HG03342 (cell line): ENCODE measurements around the gene SNX1.

Source experiments
- ATAC-seq: cut with Tn5 transposase; IDR thresholded peaks from one replicate; pipeline ENCODE4 v1.9.1; 2021; ENCODE audit warnings: mild to moderate bottlenecking, moderate library complexity; ENCODE audit not compliant: unreplicated experiment

SNX1 gene

DNA sequence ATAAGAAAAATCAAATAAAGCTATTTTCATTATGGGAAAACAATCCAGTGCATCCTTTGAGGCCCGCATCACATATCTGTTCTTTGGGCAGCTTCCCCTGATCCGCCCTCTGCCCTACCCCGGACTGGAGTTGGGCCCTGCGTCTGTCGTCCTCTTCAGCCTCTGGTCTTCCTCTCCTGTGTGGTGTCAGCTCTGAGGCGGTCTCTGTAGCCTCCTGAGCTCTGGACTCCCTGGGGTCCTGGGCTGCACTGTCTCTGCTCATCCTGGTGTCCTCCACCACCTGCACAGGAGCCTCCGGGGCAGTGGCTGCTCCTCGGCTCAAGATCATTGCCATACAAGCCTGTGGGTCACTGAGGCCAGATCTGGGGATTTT is 48.4 kb downstream of the SNX1 start:
- ATAC-seq = no peak

DNA sequence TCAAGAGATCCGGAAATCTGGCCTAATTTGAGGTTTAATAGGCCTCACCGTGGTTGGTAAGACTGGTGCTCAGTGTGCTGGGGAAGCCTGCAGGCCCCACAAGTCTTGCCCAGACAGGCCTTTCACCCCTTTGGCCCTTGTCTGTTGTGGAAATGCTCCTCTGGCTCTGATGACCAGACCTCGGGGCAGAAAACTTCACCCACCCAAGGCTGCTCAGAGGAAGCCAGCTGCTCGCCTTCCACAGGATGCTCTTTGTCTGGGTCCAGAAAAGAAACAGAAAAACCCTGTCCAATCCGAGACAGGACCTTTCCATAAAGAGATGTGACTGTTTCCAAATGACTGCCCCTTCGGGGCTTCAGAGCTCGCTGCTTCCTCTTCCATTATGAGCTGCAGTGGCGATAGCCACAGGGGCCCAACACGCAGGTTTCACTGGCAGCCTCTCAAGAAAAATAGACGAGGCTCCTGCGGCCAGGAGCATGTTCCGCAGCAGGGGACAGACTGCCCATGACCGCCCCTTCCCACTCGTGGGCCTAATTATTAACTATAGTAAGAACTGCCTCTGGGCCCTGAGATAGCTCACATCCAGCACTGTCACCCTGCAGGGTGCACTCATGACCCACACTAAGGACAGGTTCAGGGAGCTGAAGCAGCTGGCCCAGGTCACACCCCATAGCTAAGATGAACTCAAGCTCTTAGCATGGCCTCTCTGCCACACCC is 48.9 kb downstream of the SNX1 start:
- peak; percentile 67 for ATAC-seq

DNA sequence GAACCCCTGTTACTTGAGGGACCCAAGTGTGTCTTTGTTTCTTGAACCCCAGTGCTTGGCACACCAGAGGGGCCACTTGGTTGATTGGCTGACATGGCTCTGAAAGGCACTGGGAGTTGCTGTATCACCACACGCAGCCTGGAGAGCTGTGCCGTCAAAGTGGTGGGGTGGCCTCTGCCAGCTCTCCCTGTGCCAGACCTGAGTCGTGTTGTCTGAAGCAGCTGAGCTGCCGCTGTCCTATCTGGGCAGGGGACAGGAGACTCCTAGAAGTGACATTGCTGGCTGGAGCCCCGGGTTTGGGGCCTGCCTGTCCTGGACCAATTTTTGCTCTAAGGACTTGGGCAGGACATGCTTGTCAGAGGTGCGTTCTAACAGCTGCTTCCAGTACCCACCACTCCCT is 50.3 kb downstream of the SNX1 start:
- no peak for ATAC-seq

DNA sequence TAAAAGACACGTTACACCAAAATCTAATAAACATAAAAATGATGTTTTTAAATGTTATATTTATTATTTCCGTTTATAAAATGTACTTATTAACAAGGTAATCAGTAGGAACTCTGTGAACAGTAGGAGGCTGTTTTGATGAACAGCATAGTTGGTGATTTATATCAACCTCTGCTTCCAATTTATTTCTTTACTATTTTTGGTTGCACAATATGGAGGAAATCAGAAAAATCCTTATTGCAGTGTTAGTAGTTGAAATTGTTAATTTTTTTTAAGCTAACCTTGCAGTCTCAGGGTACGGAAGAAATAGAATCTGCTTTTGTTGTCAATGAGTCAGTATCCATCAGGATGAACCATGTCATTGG is 50.7 kb downstream of the SNX1 start:
- no peak for ATAC-seq

DNA sequence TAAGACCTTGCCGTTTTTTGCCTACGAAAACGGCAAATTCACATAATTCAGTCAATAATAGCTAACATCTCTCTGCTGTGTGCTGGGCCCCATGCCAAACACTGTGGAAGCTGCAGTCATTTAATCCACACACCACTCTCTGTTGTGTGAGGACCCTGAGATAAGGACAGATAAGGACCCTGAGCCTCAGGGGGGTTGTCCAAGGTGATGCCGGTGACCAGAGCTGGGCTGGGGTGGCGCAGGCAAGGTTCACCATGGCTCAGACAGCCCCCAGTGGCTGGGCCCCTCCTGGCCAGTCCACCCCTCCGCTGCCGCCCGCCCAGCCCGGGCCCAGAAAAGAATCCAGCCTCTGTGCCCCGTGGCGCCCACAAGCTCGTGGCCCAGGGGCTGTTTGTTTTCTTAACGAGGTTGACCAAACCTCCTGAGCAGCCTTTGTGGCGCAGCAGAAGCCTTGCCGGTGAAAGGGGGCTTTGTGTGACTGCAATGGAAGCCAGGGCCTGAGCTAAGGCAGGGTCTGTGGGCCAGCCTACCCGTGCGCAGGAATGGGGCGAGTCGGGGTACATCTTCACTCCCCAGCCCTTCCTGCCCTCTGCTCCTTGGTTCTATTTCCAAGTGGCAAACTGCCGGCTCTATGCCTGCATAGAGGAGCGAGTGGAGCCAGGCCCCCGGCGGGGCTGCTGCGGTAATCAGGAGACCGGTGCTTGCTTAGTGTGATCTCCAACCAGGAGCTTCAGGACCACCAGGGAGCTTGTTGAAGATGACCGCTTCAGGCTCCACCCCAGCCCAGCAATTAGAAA is 51.3 kb downstream of the SNX1 start:
- no peak for ATAC-seq

DNA sequence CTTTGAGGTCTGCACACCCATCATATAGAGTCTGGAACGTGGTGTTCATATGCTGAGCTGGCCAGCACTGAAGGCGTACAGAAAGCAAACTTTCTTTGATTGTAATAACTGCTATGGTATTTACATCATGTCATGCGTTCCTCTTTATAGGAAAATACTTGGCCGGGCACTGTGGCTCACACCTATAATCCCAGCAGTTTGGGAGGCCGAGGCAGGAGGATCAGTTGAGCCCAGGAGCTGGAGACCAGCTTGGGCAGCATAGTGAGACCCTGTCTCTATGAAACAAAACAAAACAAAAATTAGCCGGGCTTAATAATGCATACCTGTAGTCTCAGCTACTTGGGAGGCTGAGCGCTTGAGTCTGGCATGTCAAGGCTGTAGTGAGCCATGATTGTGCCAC is 52.4 kb downstream of the SNX1 start:
- ATAC-seq = no peak

DNA sequence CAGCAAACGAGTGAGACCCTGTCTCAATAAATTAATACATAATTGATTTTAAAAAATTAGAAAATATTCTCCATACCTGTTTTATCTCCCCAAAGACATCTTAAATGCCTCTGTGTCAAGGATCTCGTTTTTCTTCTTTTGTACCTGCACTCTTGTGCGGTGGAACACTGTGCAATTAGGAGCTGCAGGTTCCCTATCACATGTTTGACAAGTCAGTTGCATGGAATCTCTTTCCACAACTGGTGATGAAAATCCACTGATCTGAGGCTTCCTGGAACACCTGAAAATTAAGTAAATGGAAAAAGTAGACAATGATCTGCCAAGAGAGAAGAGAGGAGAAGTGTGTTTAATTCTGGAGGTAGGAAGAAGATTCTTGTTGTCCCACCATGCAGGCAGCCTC is 52.8 kb downstream of the SNX1 start:
- no peak for ATAC-seq

DNA sequence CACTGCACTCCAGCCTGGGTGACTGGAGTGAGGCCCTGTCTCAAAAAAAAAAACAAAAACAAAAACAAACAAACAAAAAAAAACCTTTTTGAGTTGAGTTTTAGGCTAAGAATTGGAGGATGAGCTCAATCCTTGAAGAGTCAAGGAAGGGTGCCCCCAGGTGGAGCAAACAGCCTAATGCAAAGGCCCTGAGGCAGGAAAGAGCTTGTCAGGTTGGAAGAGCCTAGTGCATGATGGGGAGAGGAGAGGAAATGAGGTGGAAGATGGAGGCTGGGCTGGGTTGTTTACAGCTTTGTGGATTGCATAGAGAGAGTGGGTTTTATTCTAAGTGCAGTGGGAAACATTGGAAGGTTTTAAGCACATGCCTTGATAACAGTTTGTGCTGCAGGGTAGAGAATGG is 53.6 kb downstream of the SNX1 start:
- no peak for ATAC-seq

DNA sequence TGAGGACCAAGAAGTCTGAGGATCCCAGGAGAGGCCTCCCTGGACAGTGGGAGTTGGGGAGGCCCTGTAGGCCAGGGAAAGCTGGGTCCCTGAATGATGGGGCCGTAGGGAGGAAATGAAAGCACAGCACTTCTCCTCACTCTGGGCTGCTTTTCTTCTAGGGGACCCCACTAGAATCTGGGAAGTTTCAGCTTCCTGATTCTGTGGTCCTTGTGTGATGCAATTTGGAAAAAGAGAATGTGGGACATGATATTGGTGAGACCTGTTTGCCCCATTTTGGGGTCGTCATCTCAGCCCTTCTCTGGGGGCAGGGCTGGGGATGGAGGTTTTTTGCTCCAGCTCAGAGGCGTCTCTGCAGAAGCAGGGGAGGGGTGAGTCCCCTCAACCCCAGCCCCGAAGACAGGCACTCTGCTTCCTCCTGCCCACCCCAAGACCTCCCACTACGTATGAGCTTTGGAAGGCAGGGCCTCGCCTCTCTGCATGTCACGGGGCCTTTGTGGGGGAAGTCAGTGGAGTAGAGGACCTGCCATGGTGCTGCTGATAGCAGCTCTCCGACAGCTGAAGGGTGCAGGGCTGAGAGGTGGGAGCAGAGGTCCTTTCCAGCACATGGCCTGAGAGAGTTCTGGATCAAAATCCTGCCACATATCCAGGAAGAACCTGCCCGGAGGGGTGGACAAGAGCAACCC is 54.3 kb downstream of the SNX1 start:
- ATAC-seq = no peak

DNA sequence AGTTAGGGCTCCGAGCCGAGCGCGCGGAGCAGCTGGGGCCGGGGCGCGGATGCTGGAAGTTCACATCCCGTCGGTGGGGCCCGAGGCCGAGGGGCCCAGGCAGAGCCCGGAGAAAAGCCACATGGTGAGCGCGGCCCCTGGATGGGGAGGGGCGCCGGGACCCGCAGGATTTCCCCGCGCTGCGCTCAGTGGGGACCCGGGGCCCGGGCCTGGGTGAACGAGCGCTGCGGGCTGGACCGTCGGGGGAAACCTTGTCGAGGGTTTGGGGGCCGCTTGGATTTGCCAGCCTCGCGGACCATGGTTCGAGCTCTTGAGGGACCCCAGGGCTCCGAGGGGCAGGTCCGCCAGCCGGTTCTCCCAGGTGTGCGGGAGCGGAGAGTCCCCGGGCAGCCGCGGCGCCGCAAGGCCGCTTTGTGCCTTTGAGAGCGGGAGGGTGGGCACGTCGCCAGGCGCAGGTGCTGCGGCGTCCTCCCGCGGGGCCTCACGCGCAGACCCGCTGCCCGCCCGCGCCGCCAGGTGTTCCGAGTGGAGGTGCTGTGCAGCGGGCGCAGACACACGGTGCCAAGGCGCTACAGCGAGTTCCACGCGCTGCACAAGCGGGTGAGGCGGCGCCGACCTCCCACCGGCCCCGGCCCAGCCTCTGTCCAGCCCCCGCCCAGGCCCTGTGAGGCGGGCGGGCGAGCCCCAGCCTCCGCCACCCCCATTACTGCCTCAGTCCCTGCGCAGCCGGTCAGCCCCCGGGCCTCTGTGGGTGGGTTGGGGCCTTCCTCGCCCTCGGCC is 56.1 kb downstream of the SNX1 start, which contains the start of gene SNX22:
TSS of gene SNX22 (plus strand) at position 5 of the 780 bp plus-strand sequence. CDS start at position 50, 45 bp downstream.
- no peak for ATAC-seq

DNA sequence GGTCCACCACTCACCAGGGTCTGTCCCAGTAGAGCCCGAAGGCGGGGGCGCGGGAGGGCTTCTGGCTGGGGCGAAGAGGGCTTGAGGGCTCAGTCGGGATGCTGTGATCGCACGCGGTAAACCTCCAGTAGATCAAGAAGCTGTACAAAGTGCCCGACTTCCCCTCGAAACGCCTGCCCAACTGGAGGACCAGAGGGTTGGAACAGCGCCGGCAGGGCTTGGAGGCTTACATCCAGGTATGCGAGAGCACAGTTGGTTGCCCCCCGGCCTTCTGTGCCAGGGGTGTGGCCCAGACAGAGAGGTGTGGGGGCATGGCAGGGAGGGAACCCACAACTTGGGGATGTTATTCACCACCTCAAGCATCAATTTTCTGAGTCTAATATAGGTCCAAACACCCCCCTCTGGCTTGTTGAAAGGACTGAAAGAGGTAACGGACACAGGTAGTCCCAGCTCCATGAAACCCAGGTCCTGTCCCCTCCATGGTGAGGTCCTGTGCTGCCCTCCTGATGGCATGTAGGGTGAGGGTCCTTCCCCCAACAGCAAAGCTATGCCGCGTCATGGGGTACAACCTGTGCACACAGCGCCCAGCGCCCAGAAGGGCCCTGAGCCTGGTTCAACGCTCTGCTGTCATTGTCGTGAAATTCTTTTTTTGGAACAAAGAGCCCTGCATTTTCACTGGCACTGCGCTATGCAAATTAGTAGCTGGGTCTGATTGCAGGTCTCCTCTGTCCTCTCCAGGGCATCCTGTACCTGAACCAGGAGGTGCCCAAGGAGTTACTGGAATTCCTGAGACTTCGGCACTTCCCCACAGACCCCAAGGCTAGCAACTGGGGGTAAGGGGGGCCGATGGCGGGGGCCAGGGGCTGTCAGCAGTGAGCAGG is 57.0 kb downstream of the SNX1 start:
- ATAC-seq = peak; percentile 15

DNA sequence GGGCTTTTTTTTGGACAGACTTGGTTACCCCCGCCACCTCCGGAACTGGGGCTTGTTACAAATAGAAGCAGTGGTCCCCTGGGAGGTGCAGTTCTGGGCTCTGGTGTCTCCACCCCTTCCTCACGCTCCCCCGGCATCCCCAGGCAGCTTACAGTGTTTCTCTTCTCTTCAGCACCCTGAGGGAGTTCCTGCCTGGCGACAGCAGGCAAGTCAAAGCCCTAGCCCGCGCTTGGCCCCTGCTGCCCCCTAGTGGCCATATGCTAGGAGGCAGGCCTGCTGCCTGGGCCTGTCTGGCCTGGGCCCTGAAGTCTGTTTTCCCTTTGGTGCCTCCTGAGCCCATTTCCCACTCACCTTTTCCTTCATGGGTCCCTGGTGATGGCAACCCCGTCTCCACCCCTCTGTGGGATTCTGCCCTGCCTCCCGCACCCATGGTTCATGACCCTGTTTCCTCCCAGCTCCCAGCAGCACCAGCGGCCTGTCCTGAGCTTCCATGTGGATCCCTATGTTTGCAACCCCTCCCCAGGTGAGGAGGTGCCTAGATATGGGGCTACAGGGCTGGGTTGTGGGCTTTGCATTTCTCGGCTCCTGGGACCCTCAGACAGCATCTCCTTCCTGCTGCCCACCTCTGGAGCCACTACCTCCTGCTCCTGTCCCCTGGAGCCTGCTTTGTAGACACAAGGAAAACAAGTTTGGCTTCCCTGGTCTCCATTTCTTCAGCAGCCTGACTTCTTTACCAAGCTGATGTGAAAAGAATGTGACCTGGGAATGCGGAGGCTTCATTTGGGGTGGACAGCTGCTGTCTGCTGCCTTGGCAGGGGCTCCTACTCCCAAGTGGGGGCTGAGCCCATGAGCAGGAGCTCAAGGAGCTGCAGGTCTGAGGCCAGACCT is 57.9 kb downstream of the SNX1 start:
- peak; percentile 57 for ATAC-seq

DNA sequence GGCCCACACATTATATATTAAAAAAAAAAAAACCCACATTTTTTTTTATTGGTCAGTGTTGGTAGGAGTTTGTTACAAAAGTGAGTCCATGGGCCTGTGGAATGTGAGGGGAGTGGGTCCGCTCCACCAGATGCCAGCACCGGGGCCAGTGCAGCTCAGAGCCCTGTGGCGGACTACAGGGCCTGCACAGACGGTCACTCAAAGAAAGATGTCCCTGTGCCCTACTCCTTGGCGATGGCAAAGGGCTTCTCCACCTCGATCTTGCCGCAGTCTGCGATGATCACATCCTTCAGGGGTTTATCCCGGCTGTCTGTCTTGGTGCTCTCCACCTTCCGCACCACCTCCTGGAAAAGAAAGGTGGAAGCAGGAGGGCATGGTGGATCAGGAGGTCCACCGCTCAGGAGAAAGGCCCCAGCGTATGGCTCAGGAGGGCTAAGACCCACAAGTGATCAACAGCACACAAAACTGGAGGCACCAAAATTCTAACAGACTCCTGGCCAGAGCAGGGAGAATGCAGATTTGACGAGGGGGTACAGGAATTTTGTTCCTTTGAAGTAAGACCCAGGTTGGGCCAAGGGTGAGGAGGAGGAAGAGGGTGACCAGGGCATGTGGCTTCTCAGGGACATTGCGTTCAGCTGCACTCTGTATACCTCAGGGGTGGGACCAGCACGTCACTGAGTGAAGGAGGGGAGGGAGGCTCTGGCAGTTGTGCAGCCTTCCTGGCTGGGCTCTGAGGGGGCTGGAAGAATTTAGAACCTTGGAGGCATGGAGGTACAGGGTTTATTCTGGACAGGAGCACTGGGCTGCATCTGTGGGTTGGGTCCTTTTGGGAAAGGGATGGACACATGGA is 60.2 kb downstream of the SNX1 start:
- ATAC-seq = no peak

DNA sequence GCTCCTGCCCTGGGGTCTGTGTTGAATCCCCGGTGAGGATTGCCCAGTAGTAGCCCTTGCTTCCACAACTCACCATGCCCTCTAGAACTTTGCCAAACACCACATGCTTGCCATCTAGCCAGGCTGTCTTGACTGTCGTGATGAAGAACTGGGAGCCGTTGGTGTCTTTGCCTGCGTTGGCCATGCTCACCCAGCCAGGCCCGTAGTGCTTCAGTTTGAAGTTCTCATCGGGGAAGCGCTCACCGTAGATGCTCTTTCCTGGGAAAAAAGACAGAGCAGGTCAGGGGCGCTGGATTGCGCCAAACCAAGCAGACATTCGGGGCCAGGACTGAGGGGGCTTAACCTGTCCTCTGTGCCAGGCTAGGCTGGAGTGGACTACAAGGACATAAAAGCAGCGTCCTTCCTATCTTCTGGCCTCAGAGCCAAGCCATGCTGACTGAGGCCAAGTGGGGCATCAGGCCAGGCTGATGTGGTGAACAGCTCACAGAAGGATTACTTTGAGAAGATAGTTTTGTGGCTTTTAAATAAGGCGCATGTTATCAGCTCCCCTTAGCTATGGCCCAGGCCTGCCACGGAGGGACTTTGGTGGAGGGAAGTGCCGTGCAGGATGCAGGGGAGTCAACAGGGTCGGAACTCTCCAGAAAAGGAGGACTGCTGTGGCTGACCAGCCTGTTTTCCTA is 61.0 kb downstream of the SNX1 start:
- ATAC-seq = no peak

DNA sequence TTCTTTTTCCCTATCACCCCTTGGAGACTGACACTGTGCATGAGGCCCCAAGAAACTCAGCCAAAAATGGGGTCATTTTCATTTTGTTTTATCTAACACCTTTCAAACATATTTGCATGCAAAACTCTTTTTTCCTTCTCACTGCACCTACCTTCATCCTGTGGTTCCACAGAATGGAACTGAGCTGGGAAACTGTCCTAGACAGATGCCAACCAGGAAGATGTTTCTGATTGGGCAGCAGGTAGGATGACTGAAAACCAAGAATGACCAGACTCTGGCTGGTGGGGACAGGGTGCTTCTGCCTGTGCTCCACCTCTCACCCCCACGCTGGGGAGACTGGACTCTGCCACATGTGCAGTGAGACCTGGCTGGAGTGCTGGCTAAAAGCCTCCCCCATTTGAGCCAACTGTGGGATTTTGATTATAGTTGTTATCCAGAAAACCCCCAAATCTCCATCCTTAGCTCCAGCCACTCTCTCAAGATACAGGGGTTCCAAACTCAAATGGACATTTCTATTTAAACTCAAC is 61.9 kb downstream of the SNX1 start:
- no peak for ATAC-seq

DNA sequence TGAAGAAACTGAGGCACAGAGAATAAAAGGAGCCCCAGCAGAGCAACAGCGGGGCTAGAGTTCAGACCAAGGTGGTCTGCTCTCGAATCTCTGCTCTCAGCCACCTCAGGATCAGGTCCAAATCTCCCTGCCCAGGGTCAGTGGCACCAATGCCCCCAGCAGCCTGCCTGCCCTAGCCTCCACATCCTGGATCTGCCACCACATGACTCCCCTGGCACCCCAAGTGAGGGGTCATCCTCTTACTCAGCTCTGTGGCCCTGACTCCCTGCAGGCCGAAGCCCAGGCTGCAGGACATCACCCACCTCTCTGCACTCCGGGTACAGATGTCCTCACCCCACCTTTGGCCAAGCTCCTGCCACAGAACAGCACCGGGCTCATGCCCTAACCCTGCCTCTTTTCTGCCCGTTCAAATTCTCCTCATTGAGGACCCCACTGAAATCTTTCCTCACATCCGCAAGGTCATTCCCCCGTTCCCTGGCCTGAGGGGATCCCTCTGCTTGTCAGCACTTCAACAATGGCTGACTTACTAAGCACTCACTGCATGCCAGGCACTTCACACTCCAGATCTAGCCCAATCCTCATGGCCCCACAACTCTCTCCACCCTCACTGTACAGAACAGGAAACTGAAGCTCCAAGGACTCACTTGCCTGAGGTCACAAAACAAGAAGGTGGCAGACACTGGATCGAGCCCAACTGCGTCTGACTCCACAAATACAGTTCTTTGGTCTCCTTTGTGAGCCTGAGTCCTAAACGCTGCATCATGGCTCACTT is 62.8 kb downstream of the SNX1 start:
- no peak for ATAC-seq
